SHP77 (cell line): ENCODE data around the gene PKD1.

ENCODE experiments used
- DNase-seq, 2 experiments: peaks; one replicate each; lab custom pipeline; 2025; lab: John Stamatoyannopoulos, UW

PKD1 gene

DNA sequence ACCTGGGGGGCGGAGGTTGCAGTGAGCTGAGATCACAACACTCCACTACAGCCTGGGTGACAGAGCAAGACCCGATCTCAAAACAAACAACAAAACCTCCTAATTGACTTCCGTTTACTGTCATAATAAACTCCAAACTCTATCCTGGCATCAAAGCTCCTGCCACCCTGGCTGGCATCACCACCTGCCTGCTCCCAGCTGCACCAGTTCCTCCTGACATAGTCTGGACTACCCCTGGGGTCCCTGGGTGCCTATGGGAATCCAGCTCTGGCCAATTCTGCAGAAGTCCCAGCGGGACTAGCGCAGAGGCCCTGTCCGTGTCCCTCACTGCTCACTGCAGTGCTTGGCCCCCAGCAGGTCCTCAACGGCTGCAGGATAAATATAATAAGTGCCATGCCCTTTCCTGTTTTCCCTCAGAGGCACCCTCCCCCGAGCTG lies 88.8 kb downstream of the PKD1 start:
- peak in 1 of 2 experiments; percentile 51 for DNase-seq

- no peak for DNase-seq
Observed at GRCh38 chr16:2045965-2046892, 89.5 kb downstream of the PKD1 start.

DNA sequence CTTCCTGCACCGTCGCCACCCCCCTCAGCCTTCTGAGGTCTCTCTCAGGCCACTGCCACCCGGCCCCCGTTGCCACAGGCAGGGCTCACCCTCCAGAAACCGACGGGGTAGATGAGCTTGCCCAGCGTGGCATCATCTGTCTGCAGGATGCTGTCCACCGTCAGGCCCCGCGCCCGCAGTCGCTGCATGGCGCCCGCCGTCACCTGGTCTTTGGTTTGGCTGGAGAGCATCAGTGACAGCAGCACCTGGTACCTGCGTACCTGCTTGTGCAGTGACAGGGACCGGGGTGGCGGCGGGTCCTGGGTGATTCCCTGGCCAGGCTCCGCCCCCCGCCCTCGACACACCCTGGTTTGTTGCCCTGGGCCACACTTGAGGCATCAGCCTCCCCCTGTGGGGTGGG lies 91.2 kb downstream of the PKD1 start:
- DNase-seq: no peak

GRCh38 chr16:2043667-2044451 lies 91.8 kb downstream of the PKD1 start:
- DNase-seq: peak; percentile 81 to 85

GRCh38 chr16:2042986-2043666 lies 92.6 kb downstream of the PKD1 start:
- no peak for DNase-seq

DNA sequence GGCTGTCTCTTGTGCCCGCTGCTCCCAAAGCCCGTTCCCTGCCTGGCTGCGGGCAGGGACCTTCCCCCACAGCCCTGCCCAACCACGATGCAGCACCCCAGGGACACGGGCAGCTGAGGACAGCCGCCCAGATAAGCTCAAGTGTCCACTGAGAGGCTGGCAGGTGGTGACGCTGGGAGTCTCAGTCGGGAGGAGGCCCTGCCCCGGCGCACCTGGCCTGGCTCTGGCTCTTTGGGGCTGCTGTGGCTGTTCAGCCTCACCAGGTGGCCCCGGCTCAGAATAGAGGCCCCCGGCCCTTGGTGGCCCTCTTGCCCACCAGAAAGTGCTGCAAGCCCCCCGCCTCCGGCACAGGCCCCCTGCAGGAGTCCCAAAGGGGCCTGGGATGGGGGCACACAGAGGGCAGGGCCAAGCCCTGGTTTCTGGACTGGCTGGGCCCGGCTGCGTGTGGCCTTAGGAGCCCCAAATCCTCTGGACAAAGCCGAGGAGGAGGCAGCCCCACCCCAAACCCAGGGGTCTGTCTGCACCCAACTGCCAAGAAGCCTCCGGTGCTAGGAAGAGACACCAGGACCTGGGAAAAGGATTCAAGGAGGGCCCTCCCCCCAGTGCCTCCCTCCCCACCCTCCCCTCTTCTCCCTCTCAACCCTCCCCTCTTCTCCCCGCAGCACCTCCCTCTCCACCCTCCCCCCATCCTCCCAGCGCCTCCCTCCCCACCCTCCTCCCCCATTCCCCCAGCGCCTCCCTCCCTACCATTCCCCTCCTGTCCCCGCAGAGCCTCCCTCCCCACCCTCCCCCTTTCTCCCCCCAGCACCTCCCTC lies 93.3 kb downstream of the PKD1 start:
- DNase-seq: peak; percentile 84 to 93

- DNase-seq: peak; percentile 69 to 83
Observed at GRCh38 chr16:2040787-2041522, 94.7 kb downstream of the PKD1 start.

DNA sequence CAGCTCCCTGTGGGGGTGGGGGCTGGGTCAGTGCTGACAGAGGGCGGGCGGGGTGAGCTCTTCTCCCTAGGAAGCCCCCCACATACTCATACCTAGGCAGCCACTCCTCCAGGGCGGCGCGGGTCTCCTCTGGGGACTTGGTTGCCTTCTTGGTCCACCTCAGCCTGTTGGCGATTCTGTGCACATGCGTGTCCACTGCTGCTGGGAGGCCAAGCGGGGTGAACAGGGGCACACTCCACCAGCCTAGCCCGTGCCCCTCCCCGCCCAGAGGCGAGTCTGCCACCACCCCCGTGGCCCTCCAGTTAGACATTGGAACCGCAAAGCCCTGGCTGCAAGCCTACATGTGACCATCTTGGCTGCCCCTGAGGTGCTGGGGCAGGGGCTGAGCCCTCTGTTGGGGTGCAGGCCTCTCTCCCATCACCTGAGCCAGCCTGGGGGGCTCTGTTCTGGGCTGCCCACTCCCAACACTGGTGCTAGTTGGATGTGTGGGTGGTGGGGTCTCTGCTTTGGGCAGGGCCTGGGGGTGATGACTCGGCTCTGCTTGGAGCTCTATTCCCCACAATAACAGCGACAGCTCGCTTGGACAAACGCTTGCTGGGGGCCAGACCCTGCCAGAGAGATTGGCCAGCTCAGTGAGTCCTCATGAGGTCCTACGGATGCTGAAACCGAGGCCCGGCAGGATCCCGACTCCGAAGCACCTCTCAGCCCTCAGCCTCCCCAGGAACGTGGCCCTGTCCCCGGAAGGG lies 95.5 kb downstream of the PKD1 start:
- no peak for DNase-seq

DNA sequence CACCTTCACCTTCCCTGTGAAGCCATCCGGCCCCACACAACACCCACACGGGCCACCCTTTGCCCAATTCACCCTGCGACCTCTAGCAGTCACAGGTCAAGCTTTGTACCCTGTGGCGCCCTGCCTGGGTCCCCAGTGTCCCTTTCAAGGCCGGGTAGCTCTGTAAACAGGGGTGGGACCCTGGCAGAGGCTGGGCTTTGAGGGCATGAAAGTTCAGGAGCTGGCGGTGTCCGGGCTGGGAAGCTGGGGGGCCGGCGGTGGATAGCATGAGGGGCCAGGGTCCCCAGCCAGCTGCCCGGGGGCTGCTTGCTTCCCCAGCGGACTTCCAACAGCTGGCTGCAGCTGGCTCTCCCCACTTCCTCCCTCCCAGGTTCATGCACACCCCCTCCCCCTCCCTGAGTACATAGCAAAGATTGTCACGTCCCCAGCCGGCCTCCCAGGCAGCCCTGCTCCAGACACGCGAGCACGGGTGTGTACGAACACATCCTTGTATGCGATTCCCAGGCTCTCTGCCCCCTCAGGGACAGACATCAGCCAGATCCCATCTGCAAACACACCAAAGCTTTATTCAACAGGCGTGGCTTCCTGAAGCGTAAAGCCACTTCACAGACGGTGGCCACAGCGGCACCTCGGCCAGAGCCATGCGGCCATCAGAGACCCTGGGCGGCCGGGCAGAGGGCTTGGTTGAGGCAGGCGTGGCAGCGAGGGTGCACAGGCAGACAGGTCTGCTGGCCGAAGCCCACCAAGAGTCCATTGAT lies 96.2 kb downstream of the PKD1 start:
- DNase-seq: peak; percentile 69 to 71
